HG03159 (cell line): ENCODE results near the gene TRAPPC2.
A peak's percentile ranks its signal among the peaks of the same experiment; 100 is the strongest.

Experiments used
- ATAC-seq: cut with Tn5 transposase; IDR thresholded peaks from one replicate; pipeline ENCODE4 v1.9.1; 2021; ENCODE audit warnings: mild to moderate bottlenecking, moderate library complexity; ENCODE audit not compliant: unreplicated experiment

The TRAPPC2 gene

GRCh38 chrX:13734278-13735172 lies at the start of gene TRAPPC2, which contains the start of gene OFD1:
TRAPPC2 (minus strand) TSS chrX:13734620; CDS start chrX:13719963, 14,657 bp downstream.
OFD1 (plus strand) TSS chrX:13734748; CDS start chrX:13735072, 324 bp downstream.
- peak; percentile 94 for ATAC-seq

GRCh38 chrX:13780868-13781427 lies 46.5 kb upstream of the TRAPPC2 start:
- no peak for ATAC-seq

DNA sequence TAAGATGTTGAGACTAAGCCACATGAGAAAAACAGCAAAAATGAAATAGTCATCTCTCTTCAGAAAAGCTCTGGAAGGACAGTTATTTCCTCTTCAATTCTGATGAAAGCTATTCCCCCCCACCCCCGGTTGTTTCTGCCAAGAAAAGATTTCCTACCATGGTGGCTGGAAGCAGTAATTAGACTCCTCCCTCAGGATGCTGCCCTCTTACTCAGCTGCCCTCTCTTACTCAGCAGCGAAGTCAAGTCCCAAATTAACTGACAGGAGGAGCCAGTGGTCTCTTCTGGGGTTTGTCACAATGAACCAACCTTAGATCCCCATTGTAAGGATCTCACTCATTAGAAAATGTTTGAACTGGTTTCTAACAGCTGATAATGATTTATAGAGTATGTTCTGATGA lies 44.5 kb upstream of the TRAPPC2 start:
- ATAC-seq: no peak

DNA sequence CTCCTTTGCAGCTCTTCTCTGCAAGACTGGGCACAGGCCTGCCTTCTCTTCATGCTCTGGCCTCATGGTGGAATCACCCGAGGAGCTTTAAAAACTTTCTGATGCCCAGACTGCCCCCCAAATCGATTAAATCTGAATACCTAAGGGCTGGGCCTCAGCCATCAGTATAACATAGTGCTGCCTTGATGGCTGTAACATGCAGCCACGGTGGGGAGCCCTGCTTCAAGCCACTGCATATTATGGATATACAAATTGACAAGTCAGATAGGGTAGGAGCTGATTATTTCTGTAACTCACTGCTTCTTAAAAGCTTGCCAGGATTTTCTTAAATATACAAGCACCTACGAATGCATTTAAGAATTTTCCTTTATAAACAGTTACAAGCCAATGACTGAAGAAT lies 42.0 kb upstream of the TRAPPC2 start:
- ATAC-seq: no peak

DNA sequence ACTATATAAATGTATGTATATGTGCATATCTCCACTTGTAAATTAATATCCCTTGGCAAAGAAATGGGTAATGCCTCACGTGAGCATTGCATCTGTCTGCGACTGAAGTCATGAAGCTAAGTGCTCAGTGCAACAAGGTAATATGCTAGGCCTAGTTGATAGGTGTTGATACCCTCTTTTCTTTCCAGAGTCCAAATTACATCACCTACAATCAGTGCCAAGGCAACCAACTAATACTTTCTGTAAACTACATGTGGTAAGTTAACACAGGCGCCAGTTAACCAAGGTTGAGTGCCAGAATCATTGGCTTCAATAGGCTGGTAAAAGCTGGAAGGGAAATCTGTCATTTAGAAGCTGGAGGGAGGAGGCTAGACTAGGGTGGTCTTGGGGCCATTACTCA lies 41.4 kb upstream of the TRAPPC2 start:
- ATAC-seq: no peak

DNA sequence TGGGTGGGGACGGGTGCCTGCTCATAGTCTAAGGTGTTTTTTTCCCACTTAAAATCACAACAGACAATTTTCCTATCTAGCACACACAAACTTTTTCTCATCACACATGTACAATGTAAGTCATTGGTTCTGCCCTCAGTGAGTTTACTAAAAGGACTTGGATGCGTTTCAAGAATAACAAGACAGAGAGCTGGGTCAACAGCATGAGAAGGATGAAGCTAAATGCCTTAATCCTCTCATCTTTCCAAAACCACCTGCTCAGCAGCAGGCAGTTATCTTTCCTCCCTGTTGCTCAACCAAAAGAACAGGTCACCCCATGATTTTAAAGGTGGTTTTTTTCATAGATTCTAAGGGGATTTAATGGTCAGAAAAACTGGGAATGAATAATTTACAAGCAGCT lies 40.3 kb upstream of the TRAPPC2 start:
- no peak for ATAC-seq

DNA sequence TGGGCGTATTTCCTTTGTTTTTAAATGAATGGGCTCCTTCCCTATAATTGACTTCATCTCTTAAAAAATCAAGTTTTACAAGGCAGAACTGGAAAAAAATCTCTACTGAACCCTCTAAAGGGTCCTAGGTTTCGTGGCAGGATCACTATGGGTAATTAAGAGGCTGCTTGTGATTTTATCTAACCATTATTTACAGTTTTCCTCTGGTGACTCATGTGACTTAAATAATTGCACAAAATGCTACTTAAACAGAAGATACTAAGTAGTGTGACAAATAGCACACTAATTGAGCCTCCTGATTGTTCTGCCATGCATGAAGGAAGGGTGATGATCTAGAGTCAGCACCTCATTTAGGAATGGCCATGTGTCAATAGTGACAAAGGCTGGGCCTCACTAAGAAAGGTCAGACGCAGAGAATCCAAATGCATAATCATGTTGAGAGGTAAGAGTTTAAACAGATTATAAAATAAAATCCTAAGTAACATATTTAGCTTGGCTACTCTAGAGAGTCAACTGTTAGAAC lies 35.7 kb upstream of the TRAPPC2 start:
- no peak for ATAC-seq

DNA sequence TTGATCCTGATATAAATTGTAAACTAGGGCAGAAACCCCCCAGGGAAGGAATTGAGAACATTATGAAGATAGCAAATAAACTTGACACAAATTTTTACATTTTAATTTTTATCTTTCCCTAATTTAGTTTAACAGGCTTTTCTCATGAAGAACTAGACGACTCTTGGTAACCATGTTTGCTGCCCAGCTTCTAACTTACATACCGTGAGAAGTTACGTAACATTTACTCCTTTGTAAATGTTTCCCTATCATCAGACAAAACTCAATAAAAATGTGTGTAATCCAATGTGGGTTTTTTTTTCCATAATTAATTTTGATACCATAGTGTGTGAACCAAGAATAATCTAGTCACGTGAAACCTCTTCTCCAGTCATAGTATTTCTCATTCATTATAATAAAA lies 34.5 kb upstream of the TRAPPC2 start:
- no peak for ATAC-seq

- ATAC-seq: no peak
Measured at GRCh38 chrX:13764765-13765164, 30.3 kb upstream of the TRAPPC2 start.

DNA sequence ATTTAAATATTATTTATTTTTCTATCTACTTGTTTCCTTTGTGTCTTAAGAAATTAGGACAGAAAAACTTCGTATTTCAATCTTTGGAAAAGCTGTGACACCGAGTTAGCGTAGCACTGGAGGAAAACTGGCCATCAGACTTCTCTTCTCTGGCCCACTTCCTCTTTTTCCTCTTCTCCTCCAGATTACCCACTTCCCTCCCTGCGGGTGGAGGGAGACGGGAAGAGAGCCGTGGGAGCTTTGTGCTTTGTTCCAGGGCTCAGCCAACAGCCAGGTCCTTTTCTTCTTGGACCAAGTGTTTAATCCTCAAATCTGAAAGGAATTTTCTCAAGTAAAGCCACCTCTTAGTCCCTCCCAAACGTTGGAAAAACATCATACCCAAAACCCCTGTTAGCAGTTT lies 29.9 kb upstream of the TRAPPC2 start:
- no peak for ATAC-seq

DNA sequence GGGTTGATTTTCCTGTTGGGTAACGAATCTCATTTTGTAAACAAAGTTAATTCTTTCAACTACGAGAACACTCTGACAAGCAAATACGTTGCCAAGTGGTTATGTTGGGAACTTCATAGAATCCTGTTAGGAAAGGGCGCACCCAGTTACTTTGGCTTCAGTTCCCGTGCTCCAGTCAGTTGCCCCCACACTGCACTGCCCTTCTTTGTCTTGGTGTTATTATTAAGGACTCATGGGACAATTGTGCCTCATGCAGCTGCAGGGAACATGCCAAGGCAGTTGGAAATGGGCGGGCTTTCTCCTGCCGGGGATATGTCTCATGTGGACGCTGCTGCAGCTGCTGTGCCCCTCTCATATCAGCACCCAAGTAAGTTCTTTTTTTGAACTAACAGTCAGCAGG lies 29.1 kb upstream of the TRAPPC2 start:
- ATAC-seq: no peak

GRCh38 chrX:13761606-13762414 lies 27.4 kb upstream of the TRAPPC2 start:
- peak; percentile 59 for ATAC-seq

DNA sequence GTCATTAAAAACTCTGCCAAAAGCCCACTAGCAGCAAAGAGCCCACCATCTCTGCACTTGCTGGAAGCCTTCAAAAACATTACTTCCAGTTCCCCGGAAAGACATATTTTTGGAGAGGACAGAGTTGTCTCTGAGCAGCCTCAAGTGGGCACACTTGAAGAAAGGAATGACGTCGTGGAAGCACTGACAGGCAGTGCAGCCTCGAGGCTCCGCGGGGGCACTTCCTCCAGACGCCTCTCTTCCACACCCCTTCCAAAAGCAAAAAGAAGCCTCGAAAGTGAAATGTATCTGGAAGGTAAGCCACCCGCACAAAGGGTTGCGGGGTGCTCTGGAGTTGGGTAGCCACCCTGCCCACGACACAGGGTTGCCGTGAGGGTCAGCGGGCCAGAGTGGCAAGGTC lies 26.0 kb upstream of the TRAPPC2 start:
- no peak for ATAC-seq

DNA sequence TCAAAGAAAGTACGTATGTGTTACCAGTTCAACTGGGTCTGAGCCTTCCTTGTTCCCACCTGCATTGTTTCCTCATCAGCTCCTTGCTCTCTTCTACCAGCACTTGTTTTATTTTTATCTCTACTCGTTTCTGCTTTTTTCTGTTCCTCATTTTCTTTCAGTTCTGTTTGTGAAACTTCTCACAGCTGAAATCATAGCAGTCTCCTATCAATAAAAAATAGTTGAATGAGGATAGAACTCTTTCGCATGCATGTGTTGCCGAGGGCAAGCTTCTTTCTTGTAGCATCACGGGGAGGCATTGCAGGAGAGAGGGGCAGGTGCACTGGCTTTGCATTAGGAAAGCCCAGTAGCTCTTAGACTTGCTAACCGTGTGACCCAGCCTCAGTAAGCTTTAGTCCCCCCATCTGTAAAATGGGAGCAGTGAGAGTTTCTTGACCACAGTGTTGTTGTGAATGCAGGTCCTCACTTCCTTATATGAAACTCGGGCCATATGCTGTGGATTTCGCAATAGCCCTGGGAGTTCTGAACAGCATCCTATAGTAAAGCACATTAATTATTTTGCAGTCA lies 24.8 kb upstream of the TRAPPC2 start:
- peak; percentile 64 for ATAC-seq

DNA sequence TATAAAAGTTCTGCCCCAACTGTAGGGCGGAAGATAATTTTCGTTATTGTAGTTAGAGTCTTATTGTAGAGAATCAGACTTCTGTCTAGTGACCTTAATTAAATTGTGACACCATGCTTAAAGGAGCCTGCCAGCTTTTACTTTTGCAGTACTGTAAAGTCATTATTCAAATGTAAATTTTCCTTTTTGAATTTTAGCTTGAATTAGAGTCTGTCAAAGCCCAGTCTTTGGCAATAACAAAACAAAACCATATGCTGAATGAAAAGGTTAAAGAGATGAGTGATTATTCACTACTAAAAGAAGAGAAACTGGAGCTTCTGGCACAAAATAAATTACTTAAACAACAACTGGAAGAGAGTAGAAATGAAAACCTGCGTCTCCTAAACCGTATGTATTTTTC lies 22.0 kb upstream of the TRAPPC2 start:
- no peak for ATAC-seq

DNA sequence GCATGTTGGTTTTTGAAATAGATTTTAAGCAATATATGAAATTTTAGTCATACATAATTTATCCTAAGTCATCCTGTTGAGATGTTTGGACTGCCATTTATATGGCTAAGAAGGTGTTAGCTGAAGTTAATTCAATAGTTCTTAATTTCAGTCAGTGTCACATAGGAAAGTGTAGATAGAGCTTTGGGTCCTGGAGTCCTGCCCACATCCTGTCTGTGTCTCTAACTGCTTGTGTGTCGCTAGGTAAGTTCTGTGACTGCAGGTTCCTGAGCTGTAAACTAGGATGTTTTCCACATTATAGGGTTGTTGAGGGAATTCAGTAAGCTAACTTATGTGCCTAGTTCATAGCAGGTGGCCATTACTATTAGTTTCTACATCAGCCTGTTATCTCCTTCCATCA lies 20.8 kb upstream of the TRAPPC2 start:
- ATAC-seq: no peak

DNA sequence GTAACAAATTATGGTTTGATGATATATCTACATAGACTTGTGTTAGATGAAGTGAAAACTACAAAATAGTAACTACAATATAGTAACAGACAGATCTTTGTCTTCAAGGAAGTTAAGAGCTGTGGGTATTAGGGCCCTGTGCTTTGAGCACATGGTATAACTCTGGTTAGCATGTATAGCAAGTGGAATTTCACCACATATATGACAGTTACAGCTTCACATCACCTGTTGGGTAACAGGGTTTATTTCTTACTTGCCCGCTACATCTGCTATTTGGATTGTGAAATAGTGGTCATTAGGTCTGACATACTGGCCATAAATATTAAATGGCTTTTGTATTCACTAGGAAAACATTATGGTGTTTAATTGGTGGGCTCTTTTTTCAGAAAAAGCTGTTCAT lies 20.3 kb upstream of the TRAPPC2 start:
- no peak for ATAC-seq

DNA sequence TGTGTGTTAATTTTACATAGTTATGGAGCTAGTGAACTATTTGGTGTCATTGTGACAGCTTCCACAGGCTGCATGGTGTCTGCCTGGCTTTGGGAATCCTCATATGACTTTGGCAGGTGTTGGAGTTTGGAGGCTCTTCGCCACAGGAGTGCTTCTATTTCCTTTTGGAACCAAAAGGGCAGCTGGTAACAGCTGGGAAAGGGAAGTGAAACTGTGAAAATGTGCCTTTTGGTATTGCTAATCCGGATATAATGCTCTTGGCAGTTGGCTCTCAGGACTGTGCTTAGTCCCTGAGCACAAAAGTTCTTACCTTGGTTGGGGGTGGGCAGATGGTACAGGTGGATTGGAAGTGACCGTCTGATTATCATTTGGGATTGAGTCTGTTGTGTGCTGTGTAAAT lies 18.2 kb upstream of the TRAPPC2 start:
- ATAC-seq: peak; percentile 67

DNA sequence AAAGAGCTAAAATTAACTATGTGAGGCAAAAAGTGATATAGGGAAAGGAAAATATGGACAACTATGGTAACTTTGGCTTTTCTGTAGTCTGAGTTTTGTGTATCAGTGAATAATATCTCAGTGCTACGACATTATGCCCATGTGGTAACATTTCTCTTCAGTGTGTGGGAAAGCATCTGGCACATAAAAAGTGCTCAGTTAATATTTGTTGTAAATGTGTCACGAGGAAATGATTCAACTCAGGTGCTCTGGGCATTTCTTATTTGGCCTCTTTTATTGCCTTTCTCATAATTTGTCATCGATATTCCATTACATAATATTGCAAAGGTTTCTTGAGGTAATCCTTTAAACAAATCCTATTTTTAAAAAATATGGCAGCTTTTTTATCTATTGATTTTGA lies 17.7 kb upstream of the TRAPPC2 start:
- no peak for ATAC-seq

- ATAC-seq: no peak
Measured at GRCh38 chrX:13750812-13751211, 16.4 kb upstream of the TRAPPC2 start.

GRCh38 chrX:13750204-13750603 lies 15.8 kb upstream of the TRAPPC2 start:
- no peak for ATAC-seq
